Spleen (tissue), 7 donors: ENCODE results near the gene CPT1A.

Experiments
- POLR2A ChIP-seq, 3 donors: fragments of 450-650 bp; IDR thresholded peaks; one replicate each; pipeline ENCODE4 v1.5.1; 2017; ENCODE audit warnings: antibody characterized with exemption in 3 of 3, mild to moderate bottlenecking in 1 of 3
- POLR2AphosphoS5 ChIP-seq, 3 donors: sonication (generic); formaldehyde crosslinking; IDR thresholded peaks; one replicate each; pipeline ENCODE4 v1.5.1; 2017; ENCODE audit warnings: antibody characterized with exemption in 3 of 3
- TF ChIP-seq, protein P1 (sequence below), 11 experiments: fragments of 200-600 bp in 7 of 11; fragments of 450-650 bp in 4 of 11; sonication (generic) in 4 of 11; IDR thresholded peaks in 8 of 11; conservative IDR thresholded peaks in 3 of 11; 1 replicate in 7 of 11; 2 replicates in 4 of 11; pipeline versions ENCODE4 v1.4.0 to v1.8.0; 2016 to 2021; ENCODE audit warnings: antibody characterized with exemption in 11 of 11, inconsistent platforms in 4 of 11, mild to moderate bottlenecking in 1 of 11
- donor health status: DM: no; HTN: no; CAD: no; lungs with moderate emphysema.
- donor health status: DM: no; HTN: no; CAD: no.
- donor health status: DM: no; HTN: no; CAD: no.

GRCh38 chr11:68843052-68843561 is 1.4 kb upstream of the CPT1A start:
- TF ChIP-seq, protein P1, sequence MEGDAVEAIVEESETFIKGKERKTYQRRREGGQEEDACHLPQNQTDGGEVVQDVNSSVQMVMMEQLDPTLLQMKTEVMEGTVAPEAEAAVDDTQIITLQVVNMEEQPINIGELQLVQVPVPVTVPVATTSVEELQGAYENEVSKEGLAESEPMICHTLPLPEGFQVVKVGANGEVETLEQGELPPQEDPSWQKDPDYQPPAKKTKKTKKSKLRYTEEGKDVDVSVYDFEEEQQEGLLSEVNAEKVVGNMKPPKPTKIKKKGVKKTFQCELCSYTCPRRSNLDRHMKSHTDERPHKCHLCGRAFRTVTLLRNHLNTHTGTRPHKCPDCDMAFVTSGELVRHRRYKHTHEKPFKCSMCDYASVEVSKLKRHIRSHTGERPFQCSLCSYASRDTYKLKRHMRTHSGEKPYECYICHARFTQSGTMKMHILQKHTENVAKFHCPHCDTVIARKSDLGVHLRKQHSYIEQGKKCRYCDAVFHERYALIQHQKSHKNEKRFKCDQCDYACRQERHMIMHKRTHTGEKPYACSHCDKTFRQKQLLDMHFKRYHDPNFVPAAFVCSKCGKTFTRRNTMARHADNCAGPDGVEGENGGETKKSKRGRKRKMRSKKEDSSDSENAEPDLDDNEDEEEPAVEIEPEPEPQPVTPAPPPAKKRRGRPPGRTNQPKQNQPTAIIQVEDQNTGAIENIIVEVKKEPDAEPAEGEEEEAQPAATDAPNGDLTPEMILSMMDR (IDR thresholded peaks at IDR 0.05 in 8 of 11, conservative IDR thresholded peaks at IDR 0.05 in 3 of 11): no peak
- TF ChIP-seq POLR2AphosphoS5 (IDR thresholded peaks at IDR 0.05) (no peak), POLR2A (IDR thresholded peaks at IDR 0.05) (no peak)
